WTC11 (cell line): ENCODE results near the gene NDUFV3. TPM values are rescaled to one million over a fixed set of nuclear protein-coding genes. Genes with fewer than 3 reads are reported as not detected.

Experiments used
- ATAC-seq: fragments of 200-7000 bp; cut with Tn5 transposase; 2 replicates; pipeline ENCODE4 v1.10.0; 2021; ENCODE audit warnings: mild to moderate bottlenecking, moderate library complexity
- CTCF ChIA-PET: fragments of 300-600 bp; sonication (Branson Sonifier 250); formaldehyde crosslinking; loops from one replicate; lab custom pipeline; 2021; ENCODE audit warnings: antibody characterized with exemption; lab: Charles Lee
- POLR2A ChIA-PET: fragments of 350-600 bp; sonication (Branson Sonifier 250); formaldehyde crosslinking; loops from one replicate; lab custom pipeline; 2021; ENCODE audit warnings: antibody characterized with exemption; lab: Charles Lee
- DNase-seq: peaks from one replicate; pipeline ENCODE4 v3.0.0; 2021; ENCODE audit warnings: low spot score
- H3K27ac Mint-ChIP-seq: 2 replicates; pipeline ENCODE4 v1.8.0; 2021; ENCODE audit warnings: mixed read lengths
- H3K27me3 Mint-ChIP-seq: 2 replicates; pipeline ENCODE4 v1.8.0; 2021; ENCODE audit warnings: low read depth, mild to moderate bottlenecking, moderate library complexity, mixed read lengths
- H3K36me3 Mint-ChIP-seq: 2 replicates; pipeline ENCODE4 v1.8.0; 2021; ENCODE audit warnings: mixed read lengths
- H3K4me1 Mint-ChIP-seq: 2 replicates; pipeline ENCODE4 v1.8.0; 2022; ENCODE audit warnings: mixed read lengths
- H3K4me3 Mint-ChIP-seq: 2 replicates; pipeline ENCODE4 v1.8.0; 2021; ENCODE audit warnings: mild to moderate bottlenecking, moderate library complexity, mixed read lengths
- H3K9me3 Mint-ChIP-seq: 2 replicates; pipeline ENCODE4 v1.8.0; 2021; ENCODE audit warnings: mixed read lengths
- ATF1 ChIP-seq: sonication (generic); formaldehyde crosslinking; IDR thresholded peaks from 2 replicates; pipeline ENCODE4 v1.8.1; 2023; ENCODE audit warnings: mild to moderate bottlenecking, moderate library complexity, missing genetic modification reagents
- CDX4 ChIP-seq: fragments of 250-450 bp; sonication (Bioruptor Pico); IDR thresholded peaks from 2 replicates; pipeline ENCODE4 v1.9.0; 2021; ENCODE audit warnings: moderate library complexity, mild to moderate bottlenecking, inconsistent platforms, borderline replicate concordance
- CREM ChIP-seq: sonication (generic); formaldehyde crosslinking; IDR thresholded peaks from 2 replicates; pipeline ENCODE4 v1.8.1; 2022; ENCODE audit warnings: mild to moderate bottlenecking, missing genetic modification reagents, moderate library complexity
- E2F4 ChIP-seq: sonication (generic); formaldehyde crosslinking; IDR thresholded peaks from 2 replicates; pipeline ENCODE4 v1.8.1; 2022; ENCODE audit warnings: low read depth, mild to moderate bottlenecking, moderate library complexity, missing genetic modification reagents, borderline replicate concordance
- FOXJ3 ChIP-seq: sonication (generic); formaldehyde crosslinking; IDR thresholded peaks from 2 replicates; pipeline ENCODE4 v1.9.0; 2021; ENCODE audit warnings: missing genetic modification reagents, mild to moderate bottlenecking, borderline replicate concordance
- FOXK1 ChIP-seq: sonication (generic); formaldehyde crosslinking; IDR thresholded peaks from 2 replicates; pipeline ENCODE4 v1.8.0; 2022; ENCODE audit warnings: mild to moderate bottlenecking, moderate library complexity, missing genetic modification reagents
- FOXP1 ChIP-seq: sonication (generic); formaldehyde crosslinking; IDR thresholded peaks from 2 replicates; pipeline ENCODE4 v1.8.0; 2022; ENCODE audit warnings: missing genetic modification reagents, mild to moderate bottlenecking, moderate library complexity, borderline replicate concordance
- GABPB1 ChIP-seq: sonication (generic); formaldehyde crosslinking; IDR thresholded peaks from 2 replicates; pipeline ENCODE4 v1.8.1; 2023; ENCODE audit warnings: mild to moderate bottlenecking, missing genetic modification reagents
- GRHL2 ChIP-seq: fragments of 250-450 bp; sonication (Bioruptor Pico); IDR thresholded peaks from 2 replicates; pipeline ENCODE4 v1.8.0; 2022; ENCODE audit warnings: mild to moderate bottlenecking, moderate library complexity; ENCODE audit not compliant: insufficient replicate concordance, severe bottlenecking
- GTF2I ChIP-seq: fragments of 250-450 bp; sonication (Bioruptor Pico); conservative IDR thresholded peaks from 2 replicates; pipeline ENCODE4 v1.4.0; 2021; ENCODE audit warnings: mild to moderate bottlenecking
- IRF1 ChIP-seq: sonication (generic); formaldehyde crosslinking; IDR thresholded peaks from 2 replicates; pipeline ENCODE4 v1.8.0; 2023; ENCODE audit warnings: missing genetic modification reagents
- IRF2 ChIP-seq: sonication (generic); formaldehyde crosslinking; IDR thresholded peaks from 2 replicates; pipeline ENCODE4 v1.8.0; 2022; ENCODE audit warnings: low read depth, missing genetic modification reagents, borderline replicate concordance
- KAT7 ChIP-seq: sonication (generic); formaldehyde crosslinking; IDR thresholded peaks from 2 replicates; pipeline ENCODE4 v1.8.1; 2023; ENCODE audit warnings: missing genetic modification reagents, mild to moderate bottlenecking, borderline replicate concordance
- MLX ChIP-seq: sonication (generic); formaldehyde crosslinking; IDR thresholded peaks from 2 replicates; pipeline ENCODE4 v1.8.1; 2023; ENCODE audit warnings: mild to moderate bottlenecking, missing genetic modification reagents, moderate library complexity
- NFE2L1 ChIP-seq: sonication (generic); formaldehyde crosslinking; IDR thresholded peaks from 2 replicates; pipeline ENCODE4 v1.8.1; 2023; ENCODE audit warnings: missing genetic modification reagents
- PRDM15 ChIP-seq: sonication (generic); formaldehyde crosslinking; IDR thresholded peaks from 2 replicates; pipeline ENCODE4 v1.8.0; 2022; ENCODE audit warnings: missing genetic modification reagents
- PREB ChIP-seq: sonication (generic); formaldehyde crosslinking; IDR thresholded peaks from 2 replicates; pipeline ENCODE4 v1.8.1; 2022; ENCODE audit warnings: mild to moderate bottlenecking, missing genetic modification reagents, moderate library complexity, borderline replicate concordance
- RELA ChIP-seq: sonication (generic); formaldehyde crosslinking; IDR thresholded peaks from 2 replicates; pipeline ENCODE4 v1.8.1; 2022; ENCODE audit warnings: missing genetic modification reagents, mild to moderate bottlenecking, borderline replicate concordance
- SOX15 ChIP-seq: fragments of 250-450 bp; sonication (Bioruptor Pico); IDR thresholded peaks from 2 replicates; pipeline ENCODE4 v1.9.0; 2021; ENCODE audit warnings: mild to moderate bottlenecking
- SP1 ChIP-seq: sonication (generic); formaldehyde crosslinking; conservative IDR thresholded peaks from 2 replicates; pipeline ENCODE4 v1.8.1; 2022; ENCODE audit warnings: missing genetic modification reagents
- TEAD1 ChIP-seq: sonication (generic); formaldehyde crosslinking; IDR thresholded peaks from 2 replicates; pipeline ENCODE4 v1.8.0; 2022; ENCODE audit warnings: mild to moderate bottlenecking, missing genetic modification reagents
- TP53 ChIP-seq: sonication (generic); formaldehyde crosslinking; IDR thresholded peaks from 2 replicates; pipeline ENCODE4 v1.8.1; 2023; ENCODE audit warnings: mild to moderate bottlenecking, missing genetic modification reagents
- ZNF219 ChIP-seq: sonication (generic); formaldehyde crosslinking; IDR thresholded peaks from 2 replicates; pipeline ENCODE4 v1.8.0; 2023; ENCODE audit warnings: missing genetic modification reagents, mild to moderate bottlenecking, borderline replicate concordance
- ZNF232 ChIP-seq: sonication (generic); formaldehyde crosslinking; IDR thresholded peaks from 2 replicates; pipeline ENCODE4 v1.8.0; 2022; ENCODE audit warnings: mild to moderate bottlenecking, missing genetic modification reagents
- ZNF416 ChIP-seq: fragments of 250-450 bp; sonication (Bioruptor Pico); IDR thresholded peaks from 2 replicates; pipeline ENCODE4 v1.9.0; 2021; ENCODE audit warnings: mild to moderate bottlenecking, inconsistent platforms
- ZNF423 ChIP-seq: fragments of 250-450 bp; sonication (Bioruptor Pico); IDR thresholded peaks from 2 replicates; pipeline ENCODE4 v2.1.2; 2022; ENCODE audit warnings: mild to moderate bottlenecking, moderate library complexity
- ZNF512 ChIP-seq: sonication (generic); formaldehyde crosslinking; IDR thresholded peaks from 2 replicates; pipeline ENCODE4 v1.8.1; 2022; ENCODE audit warnings: missing genetic modification reagents, borderline replicate concordance
- total RNA-seq: library from RNA; stranded (reverse); gene quantifications from 3 replicates; pipeline ENCODE4 v1.2.3, GENCODE V29; 2021

The NDUFV3 gene
- total RNA-seq, 1 experiment from 2014 or later = 28.5 TPM

- no peak overlapping the region for H3K4me3 Mint-ChIP-seq
- CTCF ChIA-PET = interaction anchor here (1.0 kb wide), 1 partner anchor 12 kb away, joined by 5 read pairs; no protein-coding TSS in a partner anchor
- peaks cover 71% of the 10 kb centered on the region for H3K36me3 Mint-ChIP-seq
- H3K4me1 Mint-ChIP-seq = no peaks in the 10 kb centered on the region
- H3K27ac Mint-ChIP-seq = no peak overlapping the region
- TF ChIP-seq GRHL2 (CRISPR knock-in tag) (no peak), PRDM15 (CRISPR knock-in tag) (no peak), ZNF416 (CRISPR knock-in tag) (no peak), ATF1 (CRISPR knock-in tag) (no peak), CREM (CRISPR knock-in tag) (no peak), ZNF219 (CRISPR knock-in tag) (no peak), ZNF232 (no peak), ZNF423 (no peak), NFE2L1 (CRISPR knock-in tag) (no peak), RELA (CRISPR knock-in tag) (no peak), TP53 (CRISPR knock-in tag) (no peak), KAT7 (no peak)
- no peaks in the 10 kb centered on the region for H3K27me3 Mint-ChIP-seq
- POLR2A ChIA-PET = interaction anchor here (0.7 kb wide), 1 partner anchor 13 kb away, joined by 3 read pairs; no protein-coding TSS in a partner anchor
- no peak for ATAC-seq
- H3K9me3 Mint-ChIP-seq = no peaks in the 10 kb centered on the region
- no peak for DNase-seq
Measured at GRCh38 chr21:42855171-42855936, 37.8 kb upstream of the NDUFV3 start.

- DNase-seq (no peak), ATAC-seq (no peak)
- H3K36me3 Mint-ChIP-seq = peaks cover 72% of the 10 kb centered on the region
- no peak overlapping the region for H3K27ac Mint-ChIP-seq
- H3K9me3 Mint-ChIP-seq = no peaks in the 10 kb centered on the region
- CTCF ChIA-PET = no interaction called here
- no peak overlapping the region for H3K4me3 Mint-ChIP-seq
- POLR2A ChIA-PET = no interaction called here
- no peaks in the 10 kb centered on the region for H3K27me3 Mint-ChIP-seq
- no peaks in the 10 kb centered on the region for H3K4me1 Mint-ChIP-seq
- TF ChIP-seq TEAD1 = no peak
- TF ChIP-seq GTF2I = no peak
- no peak for TF ChIP-seq CREM (CRISPR knock-in tag)
- TF ChIP-seq FOXJ3 (CRISPR knock-in tag) = no peak
- no peak for TF ChIP-seq CDX4 (CRISPR knock-in tag)
- TF ChIP-seq PREB (CRISPR knock-in tag) = no peak
- TF ChIP-seq MLX (CRISPR knock-in tag) = no peak
- no peak for TF ChIP-seq GABPB1 (CRISPR knock-in tag)
- no peak for TF ChIP-seq E2F4 (CRISPR knock-in tag)
- TF ChIP-seq IRF2 = no peak
- no peak for TF ChIP-seq ZNF512 (CRISPR knock-in tag)
- no peak for TF ChIP-seq SOX15 (CRISPR knock-in tag)
- TF ChIP-seq FOXK1 (CRISPR knock-in tag) = no peak
- TF ChIP-seq SP1 = no peak
- TF ChIP-seq IRF1 (CRISPR knock-in tag) = no peak
- TF ChIP-seq FOXP1 (CRISPR knock-in tag) = no peak
Measured at GRCh38 chr21:42855937-42856335, 37.2 kb upstream of the NDUFV3 start.
